K562 (cell line): ENCODE measurements around the gene DNM1. TPM values are rescaled to one million over a fixed set of nuclear protein-coding genes. Genes with fewer than 3 reads are reported as not detected.

Experiments
- CREB1 ChIP-seq, 2 experiments: sonication (generic) in 1 of 2; formaldehyde crosslinking in 1 of 2; IDR thresholded peaks; 2 replicates each; pipeline versions ENCODE4 v1.6.1 to v1.8.0; 2012 to 2022; ENCODE audit warnings: inconsistent platforms in 1 of 2, mild to moderate bottlenecking in 1 of 2, missing genetic modification reagents in 1 of 2, moderate library complexity in 1 of 2
- DDX20 ChIP-seq: fragments of 450-650 bp; IDR thresholded peaks from 2 replicates; pipeline ENCODE4 v1.6.1; 2016; ENCODE audit warnings: missing genetic modification characterization, low read depth, mild to moderate bottlenecking, missing compliant biosample characterization, moderate library complexity
- E2F1 ChIP-seq: sonication (generic); formaldehyde crosslinking; IDR thresholded peaks from 2 replicates; pipeline ENCODE4 v1.8.1; 2023; ENCODE audit warnings: mild to moderate bottlenecking, missing genetic modification reagents, moderate library complexity
- ERF ChIP-seq: fragments of 450-650 bp; formaldehyde crosslinking; IDR thresholded peaks from 2 replicates; pipeline ENCODE4 v1.4.0; 2020; ENCODE audit warnings: mild to moderate bottlenecking, mixed read lengths
- JUNB ChIP-seq: fragments of 450-650 bp; formaldehyde crosslinking; conservative IDR thresholded peaks from 2 replicates; pipeline ENCODE4 v1.4.0; 2020; ENCODE audit warnings: mild to moderate bottlenecking
- KAT7 ChIP-seq: sonication (generic); formaldehyde crosslinking; IDR thresholded peaks from 2 replicates; pipeline ENCODE4 v1.8.0; 2022; ENCODE audit warnings: missing genetic modification reagents, mild to moderate bottlenecking, borderline replicate concordance
- MAZ ChIP-seq, 2 experiments: fragments of 450-650 bp in 1 of 2; sonication (generic) in 1 of 2; formaldehyde crosslinking; IDR thresholded peaks in 1 of 2; conservative IDR thresholded peaks in 1 of 2; 2 replicates each; pipeline versions ENCODE4 v1.4.0 to v1.5.0; 2020; ENCODE audit warnings: mild to moderate bottlenecking in 1 of 2, missing genetic modification reagents in 1 of 2
- PRDM10 ChIP-seq: fragments of 450-650 bp; IDR thresholded peaks from 2 replicates; pipeline ENCODE4 v1.6.1; 2018; ENCODE audit not compliant: partially characterized antibody
- RBFOX2 ChIP-seq: fragments of 200-400 bp; formaldehyde crosslinking; IDR thresholded peaks from 2 replicates; pipeline ENCODE4 v1.6.1; 2017; ENCODE audit warnings: low read depth, mild to moderate bottlenecking, low read length, moderate library complexity
- SP2 ChIP-seq: IDR thresholded peaks from 2 replicates; pipeline ENCODE4 v1.6.1; 2011; ENCODE audit warnings: mild to moderate bottlenecking, low read depth, low read length, moderate library complexity; ENCODE audit not compliant: poor library complexity, severe bottlenecking; ENCODE audit errors: extremely low read depth
- YBX1 ChIP-seq: fragments of 450-650 bp; IDR thresholded peaks from 2 replicates; pipeline ENCODE4 v1.7.1; 2016; ENCODE audit warnings: mild to moderate bottlenecking
- ZBTB26 ChIP-seq: fragments of 450-650 bp; formaldehyde crosslinking; IDR thresholded peaks from 2 replicates; pipeline ENCODE4 v1.4.0; 2022; ENCODE audit warnings: missing genetic modification characterization
- ZNF277 ChIP-seq: fragments of 250-450 bp; sonication (Bioruptor Pico); IDR thresholded peaks from 2 replicates; pipeline ENCODE4 v1.8.0; 2022; ENCODE audit warnings: inconsistent platforms, mild to moderate bottlenecking, moderate library complexity, borderline replicate concordance
- ZNF398 ChIP-seq: fragments of 250-450 bp; sonication (Bioruptor Pico); IDR thresholded peaks from 2 replicates; pipeline ENCODE4 v1.8.0; 2021; ENCODE audit warnings: moderate library complexity, mild to moderate bottlenecking, inconsistent platforms
- polyA plus RNA-seq, 8 experiments: library from polyadenylated mRNA; depleted of rRNA in 4 of 8; stranded (reverse) in 5 of 8; unstranded in 3 of 8; fragments of >200 nt; fragmentation: Nextera tagmentation in 2 of 8; fragmentation: Illumina TruSeq in 1 of 8; extraction: Ambion mirVana in 2 of 8; extraction: Trizol in 1 of 8; gene quantifications; 2 replicates each; pipeline versions ENCODE4 v1.2.1 to v1.2.3, GENCODE V29; 2011 to 2014; ENCODE audit warnings: inconsistent platforms in 1 of 8, missing spikeins in 1 of 8
- total RNA-seq, 7 experiments: library from RNA; depleted of rRNA in 6 of 7; stranded (reverse); fragments of >200 nt in 6 of 7; fragmentation: Illumina TruSeq in 2 of 7; extraction: Trizol in 2 of 7; gene quantifications; 2 replicates each; pipeline versions ENCODE4 v1.2.1 to v1.2.3, GENCODE V29; 2011 to 2021; ENCODE audit warnings: low replicate concordance in 1 of 7

The DNM1 gene
- total and polyA plus RNA-seq, 9 of the 15 experiments (the other 6 are each of a cell fraction or from before 2014, with no cell fraction given) = 0.39 to 23.1 (median 9.1) TPM

- TF ChIP-seq KAT7 (CRISPR knock-in tag) (no peak), ZBTB26 (CRISPR knock-in tag) (0 out of 2 replicates have a peak, but pooled peaks have one; percentile 54), MAZ (CRISPR knock-in tag; conservative IDR thresholded peaks at IDR 0.05 in 1 of 2, IDR thresholded peaks at IDR 0.05 in 1 of 2) (peak; percentile 42 to 86), YBX1 (no peak), ZNF398 (CRISPR knock-in tag) (no peak), JUNB (no peak), ERF (CRISPR knock-in tag) (0 out of 2 replicates have a peak, but pooled peaks have one; percentile 50), RBFOX2 (peak; percentile 75), DDX20 (tag) (no peak), PRDM10 (no peak), CREB1 (IDR thresholded peaks at IDR 0.05) (peak; percentile 77), CREB1 (CRISPR knock-in tag; IDR thresholded peaks at IDR 0.05) (no peak), E2F1 (CRISPR knock-in tag) (peak; percentile 90), SP2 (peak; percentile 9), ZNF277 (no peak)
These were observed 10.4 kb upstream of the DNM1 start (continued) for GRCh38 chr9:128192601-128193371.
